Prostate gland (tissue), 2 donors: ENCODE measurements around the gene DACT2. TPM values are rescaled to one million over a fixed set of nuclear protein-coding genes. Genes with fewer than 3 reads are reported as not detected.

Source experiments
- DNase-seq: peaks from one replicate; pipeline ENCODE4 v3.0.0-alpha.2; 2019; ENCODE audit warnings: low spot score
- H3K27ac ChIP-seq, 2 donors: fragments of 200-600 bp; sonication (generic); 2 replicates each; pipeline ENCODE4 v1.5.1; 2017 to 2019
- H3K27me3 ChIP-seq: fragments of 200-600 bp; sonication (generic); replicated peaks from 2 replicates; pipeline ENCODE4 v1.5.1; 2019; ENCODE audit not compliant: insufficient read depth
- H3K36me3 ChIP-seq, 2 donors: fragments of 200-600 bp; sonication (generic); 1 replicate in 1 of 2; 2 replicates in 1 of 2; pipeline versions ENCODE4 v1.5.1 to v1.8.1; 2017 to 2019
- H3K4me1 ChIP-seq: fragments of 200-600 bp; sonication (generic); replicated peaks from 2 replicates; pipeline ENCODE4 v1.5.1; 2019
- H3K4me3 ChIP-seq, 2 donors: fragments of 200-600 bp; sonication (generic); 2 replicates each; pipeline ENCODE4 v1.5.1; 2017 to 2019
- H3K9me3 ChIP-seq: fragments of 200-600 bp; sonication (generic); 2 replicates; pipeline ENCODE4 v1.5.1; 2017
- POLR2A ChIP-seq: fragments of 450-650 bp; IDR thresholded peaks from one replicate; pipeline ENCODE4 v1.6.1; 2016; ENCODE audit warnings: antibody characterized with exemption, mild to moderate bottlenecking
- POLR2AphosphoS5 ChIP-seq: sonication (generic); formaldehyde crosslinking; IDR thresholded peaks from one replicate; pipeline ENCODE4 v1.6.1; 2017; ENCODE audit warnings: antibody characterized with exemption
- WGBS: methylation state at CpG from one replicate; pipeline ENCODE4 v1.1.5; 2018; 5-methylcytosine and 5-hydroxymethylcytosine counted together
- intact Hi-C: fragments of 100-400 bp; cut with DNase I; formaldehyde crosslinking; loops from one replicate; pipeline ENCODE4 v1.14.2; 2022
- total RNA-seq, 2 donors: library from RNA; depleted of rRNA; stranded (reverse); fragments of >200 nt; gene quantifications; one replicate each; pipeline ENCODE4 v1.1.0, GENCODE V29; 2016
- TF ChIP-seq, protein P1 (sequence below), 4 experiments: fragments of 200-600 bp in 2 of 4; fragments of 450-650 bp in 2 of 4; sonication (generic) in 2 of 4; IDR thresholded peaks; 1 replicate in 3 of 4; 2 replicates in 1 of 4; pipeline ENCODE4 v1.5.1; 2016 to 2019; ENCODE audit warnings: antibody characterized with exemption in 4 of 4, mild to moderate bottlenecking in 2 of 4, moderate library complexity in 2 of 4

DACT2 gene
- total RNA-seq, 2 donors from 2014 or later = 22.1 to 28.1 TPM

DNA sequence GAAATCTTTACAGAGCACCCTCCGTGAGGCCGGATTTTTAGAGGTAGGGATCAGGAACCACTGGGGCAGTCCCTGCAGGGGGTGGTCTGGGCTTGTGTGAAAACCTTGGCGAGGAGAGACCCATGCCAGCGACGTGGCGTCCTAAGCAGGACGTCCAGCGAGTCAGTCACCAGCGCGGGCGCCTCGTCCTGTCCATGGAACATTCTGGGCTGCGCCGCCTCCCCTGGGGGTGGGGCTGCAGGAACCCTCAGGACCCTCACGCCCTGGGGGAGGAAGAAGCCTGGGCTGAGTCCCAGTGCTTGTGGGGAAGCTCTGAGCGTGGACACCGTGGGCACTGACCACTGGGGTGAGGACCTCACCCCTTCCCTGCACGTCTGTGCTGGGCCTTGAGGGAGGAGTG, 25.7 kb upstream of the DACT2 start:
- DNase-seq = no peak
- Histone ChIP-seq H3K4me3 (no peak overlapping the region), H3K27ac (no peak overlapping the region), H3K27me3 (no peaks in the 10 kb centered on the region), H3K9me3 (no peaks in the 10 kb centered on the region), H3K4me1 (no peaks in the 10 kb centered on the region), H3K36me3 (no peaks in the 10 kb centered on the region)
- TF ChIP-seq POLR2A = no peak
- TF ChIP-seq, protein P1, sequence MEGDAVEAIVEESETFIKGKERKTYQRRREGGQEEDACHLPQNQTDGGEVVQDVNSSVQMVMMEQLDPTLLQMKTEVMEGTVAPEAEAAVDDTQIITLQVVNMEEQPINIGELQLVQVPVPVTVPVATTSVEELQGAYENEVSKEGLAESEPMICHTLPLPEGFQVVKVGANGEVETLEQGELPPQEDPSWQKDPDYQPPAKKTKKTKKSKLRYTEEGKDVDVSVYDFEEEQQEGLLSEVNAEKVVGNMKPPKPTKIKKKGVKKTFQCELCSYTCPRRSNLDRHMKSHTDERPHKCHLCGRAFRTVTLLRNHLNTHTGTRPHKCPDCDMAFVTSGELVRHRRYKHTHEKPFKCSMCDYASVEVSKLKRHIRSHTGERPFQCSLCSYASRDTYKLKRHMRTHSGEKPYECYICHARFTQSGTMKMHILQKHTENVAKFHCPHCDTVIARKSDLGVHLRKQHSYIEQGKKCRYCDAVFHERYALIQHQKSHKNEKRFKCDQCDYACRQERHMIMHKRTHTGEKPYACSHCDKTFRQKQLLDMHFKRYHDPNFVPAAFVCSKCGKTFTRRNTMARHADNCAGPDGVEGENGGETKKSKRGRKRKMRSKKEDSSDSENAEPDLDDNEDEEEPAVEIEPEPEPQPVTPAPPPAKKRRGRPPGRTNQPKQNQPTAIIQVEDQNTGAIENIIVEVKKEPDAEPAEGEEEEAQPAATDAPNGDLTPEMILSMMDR (IDR thresholded peaks at IDR 0.05) = no peak
- TF ChIP-seq POLR2AphosphoS5 = no peak
- 92% methylated on average over 17 of the region's 18 CpGs for WGBS
- intact Hi-C loops = no loop called here

DNA sequence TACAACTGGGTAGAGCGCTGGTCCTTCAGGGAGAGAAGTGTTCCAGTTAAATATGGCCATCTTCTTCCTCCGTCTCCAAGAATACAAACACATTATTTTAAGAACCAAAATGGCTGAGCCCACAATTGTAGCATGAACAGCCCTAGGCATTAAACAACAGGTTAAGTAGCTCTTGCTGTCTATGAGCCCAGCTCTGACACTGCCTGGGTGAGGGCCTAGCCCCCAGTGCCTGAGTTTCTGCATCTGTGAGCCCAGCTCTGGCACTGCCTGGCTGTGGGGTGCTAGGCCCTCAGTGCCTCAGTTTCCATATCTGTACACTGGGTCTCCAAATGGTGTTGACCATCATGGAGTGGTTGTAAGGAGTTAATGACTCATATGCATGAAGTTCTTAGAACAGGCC, 24.8 kb upstream of the DACT2 start:
- no peaks in the 10 kb centered on the region for H3K4me1 ChIP-seq
- intact Hi-C loops = no loop called here
- no peaks in the 10 kb centered on the region for H3K27me3 ChIP-seq
- 93% methylated on average over 2 of the region's 2 CpGs for WGBS
- no peaks in the 10 kb centered on the region for H3K36me3 ChIP-seq
- H3K4me3 ChIP-seq = no peak overlapping the region
- TF ChIP-seq POLR2AphosphoS5 (no peak), POLR2A (no peak)
- TF ChIP-seq, protein P1 (IDR thresholded peaks at IDR 0.05) = no peak
- no peak overlapping the region for H3K27ac ChIP-seq
- H3K9me3 ChIP-seq = no peaks in the 10 kb centered on the region
- DNase-seq = no peak

DNA sequence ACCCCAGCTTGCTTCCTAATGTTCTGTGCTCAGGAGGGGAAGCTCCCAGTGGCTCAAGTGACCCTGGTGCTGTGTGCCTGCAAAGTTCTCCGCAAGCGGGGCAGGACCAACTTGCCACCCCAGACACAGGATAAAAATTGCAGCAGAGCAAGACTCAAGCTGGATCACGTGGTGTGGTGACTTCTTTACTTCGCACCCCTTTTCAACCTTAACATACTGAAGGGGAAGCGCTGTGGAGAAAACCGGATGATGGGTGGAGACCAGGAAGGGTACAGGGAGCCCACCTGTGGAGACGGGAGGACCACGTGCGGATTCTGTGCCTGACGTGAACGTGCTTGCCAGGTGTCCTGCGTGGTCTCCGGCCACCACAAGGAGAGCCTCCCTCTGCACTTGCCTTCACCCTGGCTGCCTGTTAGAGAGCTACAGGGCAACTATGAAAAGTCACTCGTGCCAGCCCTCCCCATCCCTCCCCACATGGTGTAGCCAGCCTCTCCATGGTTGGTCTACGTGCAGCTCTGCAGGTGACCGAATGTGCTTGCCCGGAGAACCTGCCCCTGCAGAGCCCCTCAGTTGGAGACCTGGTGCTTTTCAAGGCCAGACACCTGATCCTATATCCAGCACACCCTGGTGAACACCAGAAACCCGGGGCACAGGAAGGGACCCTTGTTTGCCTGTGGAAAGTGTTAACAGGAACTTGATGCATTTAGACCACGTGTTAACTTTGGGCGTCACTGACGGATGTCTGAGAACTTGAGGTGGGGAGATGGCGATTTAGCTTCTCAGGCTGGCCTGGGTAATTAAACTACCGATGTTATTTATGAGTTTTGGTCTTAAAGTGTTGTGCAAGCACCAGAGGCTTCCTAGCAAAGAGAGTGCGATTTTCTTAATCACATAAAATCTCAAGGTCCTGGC, 23.9 kb upstream of the DACT2 start:
- intact Hi-C loops = no loop called here

DNA sequence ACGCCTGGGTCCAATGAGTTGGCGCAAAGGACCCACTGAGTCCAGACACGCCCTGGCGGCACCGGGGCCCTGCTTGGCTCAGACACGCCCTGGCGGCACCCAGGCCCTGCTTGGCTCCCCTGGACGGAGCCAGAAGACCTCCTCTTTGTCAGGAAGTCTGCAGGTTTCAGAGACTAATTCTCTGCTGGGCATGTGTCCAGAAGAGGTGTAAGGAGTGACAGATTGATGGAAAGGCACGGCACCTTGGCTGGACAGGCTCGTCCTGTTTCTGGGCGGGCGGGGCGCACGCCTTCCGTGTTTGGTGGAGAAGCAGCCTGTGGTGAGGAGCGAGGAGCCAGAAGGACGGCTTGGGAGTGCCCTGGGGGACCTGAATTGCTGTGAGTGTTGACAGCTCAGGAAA, 23.1 kb upstream of the DACT2 start:
- Histone ChIP-seq H3K4me1 (no peaks in the 10 kb centered on the region), H3K9me3 (no peaks in the 10 kb centered on the region), H3K27me3 (no peaks in the 10 kb centered on the region), H3K27ac (no peak overlapping the region), H3K36me3 (no peaks in the 10 kb centered on the region), H3K4me3 (no peak overlapping the region)
- 34% methylated on average over 17 of the region's 17 CpGs for WGBS
- TF ChIP-seq, protein P1 (IDR thresholded peaks at IDR 0.05) = no peak
- TF ChIP-seq POLR2AphosphoS5 (peak; percentile 82), POLR2A (no peak)
- DNase-seq = peak; percentile 82
- intact Hi-C loops = no loop called here

More for the DNA sequence above, 23.9 kb upstream of the DACT2 start:
- DNase-seq = no peak
- Histone ChIP-seq H3K36me3 (no peaks in the 10 kb centered on the region), H3K27ac (no peak overlapping the region), H3K27me3 (no peaks in the 10 kb centered on the region), H3K9me3 (no peaks in the 10 kb centered on the region), H3K4me3 (no peak overlapping the region), H3K4me1 (no peaks in the 10 kb centered on the region)
- 83% methylated on average over 24 of the region's 24 CpGs for WGBS
- TF ChIP-seq POLR2A (no peak), POLR2AphosphoS5 (no peak)
- TF ChIP-seq, protein P1 (IDR thresholded peaks at IDR 0.05) = no peak
